Esophagus muscularis mucosa (tissue), 4 donors: Measurements from ENCODE around the gene TM4SF18. TPM values are rescaled to one million over a fixed set of nuclear protein-coding genes. Genes with fewer than 3 reads are reported as not detected.

Source experiments
- DNase-seq: peaks from one replicate; pipeline ENCODE4 v3.0.0-alpha.2; 2017; ENCODE audit errors: extremely low spot score
- H3K27ac ChIP-seq, 4 donors: fragments of 200-600 bp; sonication (generic); replicated peaks in 1 of 4; 1 replicate in 3 of 4; 2 replicates in 1 of 4; pipeline ENCODE4 v1.5.1; 2016 to 2019; ENCODE audit warnings: mild to moderate bottlenecking in 1 of 4
- H3K27me3 ChIP-seq, 4 donors: fragments of 200-600 bp; sonication (generic); one replicate each; pipeline versions ENCODE4 v1.5.1 to v1.6.0; 2016 to 2019
- H3K36me3 ChIP-seq, 4 donors: fragments of 200-600 bp; sonication (generic); one replicate each; pipeline ENCODE4 v1.5.1; 2016 to 2019
- H3K4me1 ChIP-seq, 4 donors: fragments of 200-600 bp; sonication (generic); one replicate each; pipeline ENCODE4 v1.5.1; 2016 to 2019
- H3K4me3 ChIP-seq, 4 donors: fragments of 200-600 bp; sonication (generic); 1 replicate in 2 of 4; 2 replicates in 2 of 4; pipeline ENCODE4 v1.5.1; 2016 to 2019; ENCODE audit warnings: mild to moderate bottlenecking in 4 of 4, moderate library complexity in 1 of 4
- H3K9me3 ChIP-seq, 4 donors: fragments of 200-600 bp; sonication (generic); 1 replicate in 3 of 4; 2 replicates in 1 of 4; pipeline ENCODE4 v1.5.1; 2016 to 2019
- CTCF ChIP-seq, 3 experiments: fragments of 200-600 bp in 2 of 3; fragments of 450-650 bp in 1 of 3; sonication (generic) in 2 of 3; IDR thresholded peaks; one replicate each; pipeline ENCODE4 v1.5.1; 2017 to 2019; ENCODE audit warnings: antibody characterized with exemption in 3 of 3, mild to moderate bottlenecking in 2 of 3, moderate library complexity in 1 of 3
- EP300 ChIP-seq: sonication (generic); formaldehyde crosslinking; IDR thresholded peaks from one replicate; pipeline ENCODE4 v1.6.1; 2017; ENCODE audit warnings: antibody characterized with exemption
- POLR2A ChIP-seq: fragments of 450-650 bp; IDR thresholded peaks from one replicate; pipeline ENCODE4 v1.6.1; 2017; ENCODE audit warnings: antibody characterized with exemption, moderate library complexity, mild to moderate bottlenecking, low read depth
- POLR2AphosphoS5 ChIP-seq, 2 donors: sonication (generic); formaldehyde crosslinking; IDR thresholded peaks; one replicate each; pipeline ENCODE4 v1.6.1; 2017; ENCODE audit warnings: antibody characterized with exemption in 2 of 2
- WGBS: methylation state at CpG from one replicate; pipeline ENCODE4 v1.1.5; 2018; 5-methylcytosine and 5-hydroxymethylcytosine counted together
- intact Hi-C: fragments of 100-400 bp; cut with DNase I; formaldehyde crosslinking; loops from one replicate; pipeline ENCODE4 v1.15.1; 2023
- total RNA-seq, 4 donors: library from RNA; depleted of rRNA; stranded (reverse); fragments of >200 nt; gene quantifications; one replicate each; pipeline versions ENCODE4 v1.1.0 to v1.2.1, GENCODE V29; 2016

The TM4SF18 gene
- total RNA-seq, 4 donors from 2014 or later: 0.83 to 10.6 (median 6.5) TPM

DNA sequence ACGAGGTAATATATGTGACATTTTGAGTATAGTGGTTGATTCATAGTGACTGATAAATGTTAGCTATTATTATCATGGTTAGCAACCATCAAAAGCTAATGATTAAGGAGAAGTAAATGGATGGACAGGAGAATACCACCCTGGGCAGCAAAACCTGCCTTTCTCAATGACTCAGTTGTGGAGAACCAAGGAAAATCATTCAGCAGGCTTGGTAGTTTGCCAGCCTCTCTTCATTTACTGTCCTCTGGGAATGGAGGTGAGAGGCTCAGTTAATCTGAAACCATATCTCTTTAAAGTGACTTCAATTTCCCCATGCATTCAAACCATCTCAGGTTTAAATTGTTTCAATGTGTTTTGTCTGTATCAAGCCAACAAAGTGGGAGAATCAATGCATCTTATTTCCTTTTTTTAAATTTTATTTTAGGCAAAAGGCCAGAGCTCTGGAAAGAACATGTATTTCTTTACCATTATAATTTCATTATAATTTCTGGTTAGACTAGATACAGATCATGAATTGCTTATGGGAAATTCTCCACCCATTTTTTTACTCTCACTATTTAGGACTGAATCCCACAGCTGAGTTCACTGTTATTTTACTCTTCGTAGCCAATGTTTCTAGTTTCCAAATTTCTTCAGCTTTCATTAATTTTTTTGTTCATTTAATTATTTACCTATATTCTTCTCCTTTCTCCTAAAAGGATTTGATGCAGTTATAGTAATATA lies 2.7 kb downstream of the TM4SF18 start:
- DNase-seq: no peak
- H3K36me3 ChIP-seq: no peaks in the 10 kb centered on the region
- no peak overlapping the region for H3K27ac ChIP-seq
- H3K9me3 ChIP-seq: no peaks in the 10 kb centered on the region
- no peak overlapping the region for H3K4me3 ChIP-seq
- no peaks in the 10 kb centered on the region for H3K27me3 ChIP-seq
- TF ChIP-seq POLR2AphosphoS5 (IDR thresholded peaks at IDR 0.05) (no peak), CTCF (IDR thresholded peaks at IDR 0.05) (no peak), POLR2A (no peak), EP300 (no peak)
- H3K4me1 ChIP-seq: no peaks in the 10 kb centered on the region
- 85% methylated on average over 2 of the region's 2 CpGs for WGBS
- intact Hi-C loops: no loop called here

DNA sequence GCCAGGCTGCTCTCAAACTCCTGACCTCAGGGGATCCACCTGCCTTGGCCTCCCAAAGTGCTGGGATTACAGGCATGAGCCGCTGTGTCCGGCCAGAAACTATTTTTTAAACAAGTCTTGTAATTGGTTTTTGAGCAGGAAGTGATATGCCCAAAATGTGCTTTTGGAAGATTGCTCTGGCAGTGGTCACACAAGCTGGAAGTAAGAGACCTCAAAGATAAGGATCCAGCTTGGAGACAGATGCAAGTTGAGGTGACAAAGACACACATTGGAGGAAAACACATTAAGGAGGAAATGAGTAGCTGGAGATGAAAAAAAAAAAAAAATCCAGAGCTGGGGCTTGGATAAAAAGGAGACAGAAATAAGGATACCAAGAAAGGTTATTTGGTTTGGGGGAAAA lies 6.3 kb downstream of the TM4SF18 start:
- Histone ChIP-seq H3K27me3 (no peaks in the 10 kb centered on the region), H3K27ac (no peak overlapping the region), H3K4me1 (no peaks in the 10 kb centered on the region), H3K9me3 (no peaks in the 10 kb centered on the region), H3K4me3 (no peak overlapping the region), H3K36me3 (peaks cover 0 to under 1% (median 0%) of the 10 kb centered on the region in 4 donors)
- no peak for TF ChIP-seq CTCF (IDR thresholded peaks at IDR 0.05)
- TF ChIP-seq POLR2AphosphoS5 (IDR thresholded peaks at IDR 0.05): no peak
- no peak for TF ChIP-seq EP300
- TF ChIP-seq POLR2A: no peak
- WGBS: 86% methylated on average over 2 of the region's 2 CpGs
- intact Hi-C loops: no loop called here
- no peak for DNase-seq

GRCh38 chr3:149325581-149325980 lies 7.9 kb downstream of the TM4SF18 start:
- H3K4me3 ChIP-seq: no peak overlapping the region
- H3K4me1 ChIP-seq: no peaks in the 10 kb centered on the region
- intact Hi-C loops: no loop called here
- TF ChIP-seq POLR2AphosphoS5 (IDR thresholded peaks at IDR 0.05) (no peak), CTCF (IDR thresholded peaks at IDR 0.05) (no peak)
- no peaks in the 10 kb centered on the region for H3K9me3 ChIP-seq
- H3K27ac ChIP-seq: no peak overlapping the region
- peaks cover 0 to 3% (median 0%) of the 10 kb centered on the region in 4 donors for H3K36me3 ChIP-seq
- DNase-seq: no peak
- no peaks in the 10 kb centered on the region for H3K27me3 ChIP-seq

DNA sequence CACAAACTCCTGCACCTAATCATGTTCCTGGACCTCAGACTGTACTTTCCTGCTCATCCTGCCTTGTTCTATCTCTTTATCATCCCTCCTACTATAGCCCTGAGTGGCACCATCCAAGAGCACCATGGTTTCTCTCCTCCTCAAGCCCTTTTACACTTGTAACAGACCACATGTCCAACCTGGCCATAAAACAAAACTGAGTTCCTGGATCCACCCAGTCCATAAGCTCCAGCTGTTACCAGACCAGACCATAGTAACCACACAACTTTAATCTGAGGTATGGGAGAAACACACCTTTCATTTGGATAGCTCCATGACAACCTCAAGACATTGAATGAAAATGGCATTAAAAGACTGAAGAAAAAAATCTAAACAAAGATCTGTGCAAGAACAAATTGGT lies 9.1 kb downstream of the TM4SF18 start:
- H3K4me1 ChIP-seq: no peaks in the 10 kb centered on the region
- H3K4me3 ChIP-seq: no peak overlapping the region
- peaks cover 0 to 3% (median 0%) of the 10 kb centered on the region in 4 donors for H3K36me3 ChIP-seq
- TF ChIP-seq POLR2AphosphoS5 (IDR thresholded peaks at IDR 0.05) (no peak), EP300 (no peak), CTCF (IDR thresholded peaks at IDR 0.05) (no peak), POLR2A (no peak)
- intact Hi-C loops: no loop called here
- no peak for DNase-seq
- H3K27me3 ChIP-seq: no peaks in the 10 kb centered on the region
- H3K9me3 ChIP-seq: no peaks in the 10 kb centered on the region
- H3K27ac ChIP-seq: no peak overlapping the region

DNA sequence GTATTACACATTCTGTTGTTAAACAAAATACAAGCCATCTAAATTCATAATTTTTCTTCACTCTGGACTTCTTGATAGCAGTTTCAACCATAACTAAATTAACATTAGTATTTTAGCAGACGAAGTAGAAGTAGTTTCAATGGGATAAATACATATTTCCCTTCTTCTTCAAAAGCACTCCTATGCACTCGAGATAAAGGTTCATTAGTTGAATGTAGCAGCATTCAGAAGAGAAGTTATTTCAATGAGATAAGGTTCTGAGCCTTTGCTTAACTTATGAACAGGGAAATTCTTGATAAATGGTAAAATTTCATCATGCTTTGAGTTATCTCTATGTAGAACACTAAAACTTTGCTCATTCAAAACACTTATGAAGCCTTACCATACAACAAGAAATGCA lies 11.8 kb downstream of the TM4SF18 start:
- WGBS: 85% methylated on average over 2 of the region's 2 CpGs
- Histone ChIP-seq H3K27ac (no peak overlapping the region), H3K4me1 (no peaks in the 10 kb centered on the region), H3K36me3 (peaks cover 0 to 3% (median 0%) of the 10 kb centered on the region in 4 donors), H3K9me3 (no peaks in the 10 kb centered on the region), H3K4me3 (no peak overlapping the region), H3K27me3 (no peaks in the 10 kb centered on the region)
- DNase-seq: no peak
- TF ChIP-seq CTCF (IDR thresholded peaks at IDR 0.05) (no peak), POLR2A (no peak), EP300 (no peak), POLR2AphosphoS5 (IDR thresholded peaks at IDR 0.05) (no peak)
- intact Hi-C loops: no loop called here
